NCI-H524 treated with DMSO at 0.1 percent for 48 hours (cell line): ENCODE results near the gene OR2D3.
"Not testable (repeated sequence)": the region's sequence is repeated elsewhere in the genome, so short reads cannot be mapped to it uniquely, and the experiment has no call there.

ENCODE experiments used
- DNase-seq: peaks from one replicate; lab custom pipeline; 2025; lab: John Stamatoyannopoulos, UW

OR2D3 gene

DNA sequence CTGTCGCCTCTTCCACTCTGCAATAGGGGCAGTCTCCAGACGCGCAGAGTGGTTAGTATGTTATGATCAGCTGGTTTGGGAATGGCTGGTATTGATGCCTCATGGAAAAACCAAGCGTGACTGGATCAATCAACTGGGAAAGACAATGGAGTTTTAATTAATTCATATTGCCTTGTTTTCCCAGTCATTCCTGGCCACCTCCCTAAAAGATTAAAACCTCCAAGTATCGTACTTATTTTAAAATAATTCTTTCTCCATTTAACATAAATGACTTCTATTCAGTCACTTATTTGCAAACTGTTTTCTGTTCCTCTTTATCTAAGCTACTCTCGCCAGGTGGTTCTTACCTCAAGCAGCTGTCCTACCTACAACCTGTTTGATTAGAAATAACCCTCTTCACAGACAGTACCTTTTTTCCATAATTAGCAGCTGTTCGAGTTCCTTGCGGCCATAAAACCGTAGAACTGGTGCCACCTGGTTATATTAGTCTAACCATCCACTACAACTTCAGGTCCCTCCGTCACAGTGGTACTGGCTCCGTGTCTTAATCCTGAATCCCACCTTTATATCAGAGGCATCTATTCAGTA is 6.3 kb downstream of the OR2D3 start:
- DNase-seq = no peak

DNA sequence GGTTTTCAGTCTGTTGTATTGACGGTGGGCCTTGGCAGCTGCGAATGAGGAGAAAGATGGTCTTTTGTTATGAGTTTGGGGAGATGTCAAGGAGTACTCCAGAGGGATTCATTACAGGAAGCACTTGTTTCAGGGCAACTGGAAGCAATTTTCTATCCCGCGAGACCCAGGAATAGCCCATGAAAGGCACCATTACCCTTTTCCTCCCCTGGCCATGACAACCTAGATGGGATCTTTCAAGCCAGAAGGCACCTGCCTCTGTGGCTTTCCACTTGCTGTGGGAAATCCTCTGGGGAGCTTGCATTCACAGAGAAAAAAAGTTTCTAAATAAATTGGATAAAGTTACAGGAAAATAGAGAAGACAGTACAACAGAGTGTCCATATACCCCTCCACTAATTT is 8.1 kb downstream of the OR2D3 start:
- DNase-seq = no peak

DNA sequence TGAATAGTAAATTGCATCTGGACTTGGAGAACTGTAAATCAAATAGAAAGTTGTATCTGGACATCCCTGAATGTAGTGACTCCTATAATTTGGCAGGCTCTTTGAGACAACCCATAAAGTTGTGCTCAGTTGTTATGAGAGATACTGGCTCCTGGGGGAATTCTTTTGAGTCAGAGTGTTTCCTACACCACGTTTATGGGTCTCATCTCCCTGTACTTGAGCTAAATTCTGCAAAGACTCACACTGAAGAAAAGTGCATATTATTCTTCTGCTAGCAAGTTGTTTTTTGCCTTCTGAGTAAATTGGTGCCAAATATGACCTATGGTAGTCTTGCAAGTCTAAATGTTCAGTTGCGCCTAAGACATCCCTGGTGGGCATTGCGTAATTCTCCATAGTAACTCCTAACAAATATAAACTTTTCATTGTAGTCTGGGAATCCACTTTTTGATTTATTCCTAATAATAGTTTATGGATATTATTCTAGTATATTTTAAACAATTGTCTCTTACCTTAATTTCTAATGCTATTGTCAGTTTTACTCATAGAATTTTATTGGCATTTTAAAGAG is 10.4 kb downstream of the OR2D3 start:
- DNase-seq = no peak

DNA sequence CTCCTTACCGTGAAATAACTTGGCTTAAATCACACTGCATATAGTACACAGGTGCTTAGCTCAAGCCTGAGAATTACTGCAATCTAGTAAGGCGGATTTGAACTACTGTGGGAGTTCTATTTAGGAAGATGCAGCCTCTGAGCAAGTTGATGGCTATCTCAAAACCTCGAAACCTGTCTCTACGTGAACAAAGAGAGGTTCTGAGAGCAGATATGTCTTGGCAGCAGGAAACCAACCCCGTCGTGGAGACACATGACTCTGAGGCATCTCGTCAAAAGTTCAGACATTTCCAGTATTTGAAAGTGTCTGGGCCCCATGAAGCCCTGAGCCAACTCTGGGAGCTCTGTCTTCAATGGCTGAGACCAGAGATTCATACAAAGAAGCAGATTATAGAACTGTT is 11.3 kb downstream of the OR2D3 start:
- DNase-seq = no peak

DNA sequence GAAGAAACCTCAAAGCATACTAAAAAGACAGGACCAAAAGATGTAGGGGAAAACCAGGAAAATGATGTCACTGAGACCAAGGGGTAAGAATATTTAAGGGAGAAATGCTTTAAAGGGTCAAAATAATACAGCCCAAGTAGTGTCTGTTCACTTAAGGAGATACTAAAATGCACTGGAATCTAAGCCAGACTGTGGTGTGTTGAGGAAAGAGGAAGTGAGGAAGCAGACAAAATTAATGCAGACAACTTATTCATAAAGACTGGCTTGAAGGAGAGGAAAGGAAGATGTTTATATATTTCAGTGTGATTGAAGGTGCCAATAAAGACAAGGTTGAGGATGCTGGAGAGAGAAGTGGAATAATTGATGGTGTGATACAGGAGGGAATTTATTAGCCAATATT is 21.2 kb downstream of the OR2D3 start:
- no peak for DNase-seq

DNA sequence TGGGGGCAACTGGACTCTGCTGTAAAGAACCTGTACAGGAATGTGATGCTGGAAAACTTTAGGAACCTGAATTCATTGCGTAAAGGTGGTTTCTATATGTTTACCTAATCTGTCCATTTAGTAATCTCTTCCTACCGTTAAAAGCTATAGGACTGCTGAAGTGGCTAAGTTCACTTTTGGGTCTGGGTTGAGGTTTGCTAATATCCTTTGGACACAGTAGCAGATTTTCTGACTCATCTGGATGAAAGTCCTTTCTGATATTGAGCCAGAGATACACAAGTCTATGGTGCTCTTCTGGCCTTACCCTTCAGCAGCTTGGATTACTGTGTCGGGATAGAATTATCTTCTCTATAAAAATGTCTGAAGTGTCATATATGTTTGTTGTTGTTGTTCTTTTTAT is 22.3 kb downstream of the OR2D3 start:
- no peak for DNase-seq

DNA sequence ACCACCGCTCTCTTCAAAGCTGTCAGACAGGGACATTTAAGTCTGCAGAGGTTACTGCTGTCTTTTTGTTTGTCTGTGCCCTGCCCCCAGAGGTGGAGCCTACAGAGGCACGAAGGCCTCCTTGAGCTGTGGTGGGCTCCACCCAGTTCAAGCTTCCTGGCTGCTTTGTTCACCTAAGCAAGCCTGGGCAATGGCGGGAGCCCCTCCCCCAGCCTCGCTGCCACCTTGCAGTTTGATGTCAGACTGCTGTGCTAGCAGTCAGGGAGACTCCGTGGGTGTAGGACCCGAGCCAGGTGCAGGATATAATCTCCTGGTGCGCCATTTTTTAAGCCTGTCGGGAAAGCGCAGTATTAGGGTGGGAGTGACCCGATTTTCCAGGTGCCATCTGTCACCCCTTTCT is 33.4 kb downstream of the OR2D3 start:
- DNase-seq = not testable (repeated sequence)

DNA sequence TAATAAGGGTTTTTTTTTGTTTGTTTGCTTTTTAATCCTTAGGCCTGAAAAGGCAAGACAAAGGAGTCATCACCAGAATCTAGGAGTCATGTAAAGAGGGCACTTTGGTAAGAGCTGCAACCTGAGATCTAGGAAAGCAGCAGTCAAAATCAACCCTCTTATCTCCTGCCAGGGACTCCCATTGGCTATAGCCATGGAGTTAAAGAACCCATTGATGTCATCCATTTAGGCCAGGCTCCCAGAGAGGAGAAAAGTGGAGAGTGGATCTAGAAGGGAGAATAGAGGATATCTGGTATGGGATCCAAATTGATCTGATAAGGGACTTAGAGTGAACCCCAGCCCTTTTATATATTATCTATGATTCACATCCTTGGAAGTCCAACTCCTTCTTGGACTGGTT is 41.3 kb downstream of the OR2D3 start:
- no peak for DNase-seq

DNA sequence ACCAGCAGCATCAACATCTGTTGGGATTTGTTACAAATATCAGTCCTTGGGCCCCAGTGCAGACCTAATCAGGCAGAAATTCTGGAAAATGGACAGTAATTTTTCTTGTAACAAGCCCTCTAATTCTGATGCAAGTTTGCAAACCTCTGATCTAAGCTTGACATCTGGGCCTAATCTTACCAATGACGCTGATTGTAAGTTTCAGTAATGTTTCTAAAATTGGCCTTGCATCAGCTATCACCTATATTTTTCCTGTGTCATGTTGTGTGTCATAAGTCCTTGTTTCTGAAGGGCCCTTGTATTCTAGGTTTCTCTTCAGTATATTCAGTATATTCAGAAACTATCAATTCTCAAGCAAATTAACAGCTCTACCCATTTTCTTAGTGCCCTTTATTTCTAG is 41.9 kb downstream of the OR2D3 start:
- no peak for DNase-seq

DNA sequence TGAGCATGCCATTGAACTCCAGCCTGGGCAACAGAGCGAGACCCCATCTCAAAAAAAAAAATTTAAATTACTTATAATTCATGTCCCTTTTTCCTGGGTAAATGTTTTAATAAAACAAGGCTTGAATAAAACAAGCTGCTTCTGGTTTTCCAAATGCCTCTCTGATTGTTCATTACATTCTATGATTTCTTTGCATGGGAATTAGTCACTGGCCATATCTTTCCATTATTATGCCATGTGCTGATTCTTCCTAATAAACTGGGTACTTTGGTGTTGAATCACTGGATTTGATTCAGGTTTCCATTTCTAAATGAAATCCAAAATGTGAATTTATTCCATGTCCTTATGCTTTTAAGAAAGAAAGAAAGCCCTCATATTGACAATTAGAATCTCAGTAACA is 48.0 kb downstream of the OR2D3 start:
- no peak for DNase-seq

DNA sequence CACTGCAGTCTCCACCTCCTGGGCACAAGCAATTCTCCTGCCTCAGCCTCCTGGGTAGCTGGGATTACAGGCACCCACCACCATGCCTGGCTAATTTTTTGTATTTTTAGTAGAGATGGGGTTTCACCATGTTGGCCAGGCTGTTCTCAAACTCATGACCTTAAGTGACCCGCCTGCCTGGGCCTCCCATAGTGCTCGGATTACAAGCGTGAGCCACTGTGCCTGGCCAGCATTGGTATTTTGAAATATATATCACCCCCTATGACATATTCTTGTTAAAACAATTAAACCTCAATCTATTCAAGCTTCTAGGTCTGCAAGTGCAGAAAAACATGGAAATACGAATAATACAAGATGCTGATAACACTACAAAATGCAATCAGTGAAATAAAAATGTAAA is 49.1 kb downstream of the OR2D3 start:
- not testable (repeated sequence) for DNase-seq
